Fibroblast of the conjunctiva (primary cell): Measurements from ENCODE around the gene KCNJ12.
"Not testable (repeated sequence)": the region's sequence is repeated elsewhere in the genome, so short reads cannot be mapped to it uniquely, and the experiment has no call there.

ENCODE experiments used
- DNase-seq: peaks from one replicate; pipeline ENCODE4 v3.0.0-alpha.2; 2010; ENCODE audit warnings: low read depth

Gene KCNJ12

GRCh38 chr17:21376081-21376758 is at the start of gene KCNJ12:
Gene KCNJ12 (plus strand): TSS chr17:21376357. CDS start chr17:21415343, 38,986 bp downstream.
- no peak for DNase-seq

GRCh38 chr17:21327921-21328320 is 48.2 kb upstream of the KCNJ12 start:
- DNase-seq, result not testable (repeated sequence)

- not testable (repeated sequence) for DNase-seq
Measured at GRCh38 chr17:21328778-21329177, 47.4 kb upstream of the KCNJ12 start.

- DNase-seq, result no peak
Measured at GRCh38 chr17:21330436-21331160, 45.6 kb upstream of the KCNJ12 start.

- not testable (repeated sequence) for DNase-seq
Measured at GRCh38 chr17:21336541-21337294, 39.4 kb upstream of the KCNJ12 start.

GRCh38 chr17:21337981-21338625 is 38.1 kb upstream of the KCNJ12 start:
- not testable (repeated sequence) for DNase-seq

GRCh38 chr17:21339011-21339410 is 37.1 kb upstream of the KCNJ12 start:
- DNase-seq, result no peak

- not testable (repeated sequence) for DNase-seq
Measured at GRCh38 chr17:21339571-21339970, 36.6 kb upstream of the KCNJ12 start.

GRCh38 chr17:21340407-21340806 is 35.8 kb upstream of the KCNJ12 start:
- not testable (repeated sequence) for DNase-seq

GRCh38 chr17:21341279-21341678 is 34.9 kb upstream of the KCNJ12 start:
- not testable (repeated sequence) for DNase-seq

- not testable (repeated sequence) for DNase-seq
Measured at GRCh38 chr17:21341925-21342540, 34.1 kb upstream of the KCNJ12 start.

- not testable (repeated sequence) for DNase-seq
Measured at GRCh38 chr17:21343061-21343949, 32.9 kb upstream of the KCNJ12 start.

GRCh38 chr17:21344801-21345200 is 31.4 kb upstream of the KCNJ12 start:
- DNase-seq, result not testable (repeated sequence)

- no peak for DNase-seq
Measured at GRCh38 chr17:21345236-21345635, 30.9 kb upstream of the KCNJ12 start.

GRCh38 chr17:21346107-21346506 is 30.1 kb upstream of the KCNJ12 start:
- not testable (repeated sequence) for DNase-seq

GRCh38 chr17:21346651-21347250 is 29.4 kb upstream of the KCNJ12 start:
- DNase-seq, result not testable (repeated sequence)

GRCh38 chr17:21347660-21348059 is 28.5 kb upstream of the KCNJ12 start:
- not testable (repeated sequence) for DNase-seq

GRCh38 chr17:21348081-21348925 is 27.9 kb upstream of the KCNJ12 start:
- not testable (repeated sequence) for DNase-seq

GRCh38 chr17:21348926-21349261 is 27.3 kb upstream of the KCNJ12 start:
- DNase-seq, result not testable (repeated sequence)
